PFSK-1 (cell line): ENCODE data around the gene RYR1.

ENCODE experiments used
- FOXP2 ChIP-seq: optimal IDR thresholded peaks from 2 replicates; pipeline ENCODE3; 2011; ENCODE audit warnings: borderline replicate concordance, control low read depth, inconsistent platforms; ENCODE audit not compliant: insufficient read depth; ENCODE audit errors: extremely low read length, extremely low read depth
- POLR2AphosphoS5 ChIP-seq: IDR thresholded peaks from 2 replicates; pipeline ENCODE4 v1.6.1; 2012; ENCODE audit warnings: low read depth, mild to moderate bottlenecking, control low read depth, low read length, moderate library complexity
- REST ChIP-seq, 2 experiments: IDR thresholded peaks; 2 replicates each; pipeline versions ENCODE4 v1.6.1 to v1.8.0; 2011 to 2012; ENCODE audit warnings: low read depth in 2 of 2, low read length in 2 of 2, control low read depth in 1 of 2, inconsistent platforms in 1 of 2, mild to moderate bottlenecking in 1 of 2, moderate library complexity in 1 of 2; ENCODE audit not compliant: insufficient read depth in 1 of 2
- SIN3A ChIP-seq: IDR thresholded peaks from 2 replicates; pipeline ENCODE4 v1.6.1; 2012; ENCODE audit warnings: mild to moderate bottlenecking, low read length, moderate library complexity, borderline replicate concordance; ENCODE audit not compliant: insufficient read depth
- TAF1 ChIP-seq: IDR thresholded peaks from 2 replicates; pipeline ENCODE4 v1.6.1; 2012; ENCODE audit warnings: low read length, control low read depth, borderline replicate concordance; ENCODE audit not compliant: insufficient read depth

GRCh38 chr19:38539751-38540150 is 106.3 kb downstream of the RYR1 start:
- no peak for TF ChIP-seq TAF1
- TF ChIP-seq REST (IDR thresholded peaks at IDR 0.05; ENCODE audit: insufficient read depth in 1 of 2, low read depth in 2 of 2, low read length in 2 of 2), result no peak
- no peak for TF ChIP-seq SIN3A
- no peak for TF ChIP-seq POLR2AphosphoS5
- TF ChIP-seq FOXP2, result no peak
